GM21390 (cell line): ENCODE data around the gene ATG4B.

Experiments used
- ATAC-seq: cut with Tn5 transposase; IDR thresholded peaks from one replicate; pipeline ENCODE4 v1.9.1; 2021; ENCODE audit not compliant: unreplicated experiment

The ATG4B gene

GRCh38 chr2:241612156-241613016, 25.1 kb upstream of the ATG4B start:
- ATAC-seq = no peak

GRCh38 chr2:241613017-241613780, 24.3 kb upstream of the ATG4B start:
- no peak for ATAC-seq

GRCh38 chr2:241615041-241615440, 22.5 kb upstream of the ATG4B start:
- no peak for ATAC-seq

- no peak for ATAC-seq
These were observed 21.9 kb upstream of the ATG4B start for GRCh38 chr2:241615522-241616052.

- ATAC-seq = no peak
These were observed 21.0 kb upstream of the ATG4B start for GRCh38 chr2:241616168-241617125.

- peak; percentile 61 for ATAC-seq
These were observed 19.9 kb upstream of the ATG4B start for GRCh38 chr2:241617431-241618154.

- no peak for ATAC-seq
These were observed 19.1 kb upstream of the ATG4B start for GRCh38 chr2:241618296-241618805.

- ATAC-seq = no peak
These were observed 18.7 kb upstream of the ATG4B start for GRCh38 chr2:241618829-241619228.

- no peak for ATAC-seq
These were observed 17.7 kb upstream of the ATG4B start for GRCh38 chr2:241619597-241620418.

GRCh38 chr2:241620419-241620769, 17.1 kb upstream of the ATG4B start:
- no peak for ATAC-seq

- no peak for ATAC-seq
These were observed 9.8 kb upstream of the ATG4B start for GRCh38 chr2:241627675-241628074.

- ATAC-seq = no peak
These were observed 7.6 kb upstream of the ATG4B start for GRCh38 chr2:241629762-241630435.

- ATAC-seq = no peak
These were observed 4.8 kb upstream of the ATG4B start for GRCh38 chr2:241632478-241633325.

GRCh38 chr2:241633561-241633960, 3.9 kb upstream of the ATG4B start:
- no peak for ATAC-seq

- ATAC-seq = no peak
These were observed 1.7 kb upstream of the ATG4B start for GRCh38 chr2:241635756-241636155.

- ATAC-seq = peak; percentile 27
These were observed 1.1 kb upstream of the ATG4B start for GRCh38 chr2:241636182-241637017.
